SH-SY5Y (cell line): ENCODE measurements around the gene PHACTR1.

ENCODE experiments used
- GATA2 ChIP-seq: IDR thresholded peaks from 2 replicates; pipeline ENCODE4 v1.6.1; 2011; ENCODE audit warnings: mild to moderate bottlenecking, low read depth, low read length
- GATA3 ChIP-seq: IDR thresholded peaks from 2 replicates; pipeline ENCODE4 v1.6.1; 2011; ENCODE audit warnings: low read depth, mild to moderate bottlenecking, low read length, moderate library complexity

- no peak for TF ChIP-seq GATA3
- no peak for TF ChIP-seq GATA2
These were observed 418.6 kb downstream of the PHACTR1 start for GRCh38 chr6:13135152-13135551.
